GM18951 (cell line): ENCODE data around the gene A3GALT2.

Experiments used
- POLR2A ChIP-seq: IDR thresholded peaks from 4 replicates; pipeline ENCODE4 v1.6.1; 2011; ENCODE audit warnings: mild to moderate bottlenecking; ENCODE audit not compliant: insufficient read length, insufficient read depth; ENCODE audit errors: extremely low read depth
- in situ Hi-C: fragments of 300-500 bp; cut with MboI; formaldehyde crosslinking; loops from one replicate; pipeline ENCODE4 v1.12.0; 2022; ENCODE audit warnings: low sequenced_read_pairs, mixed read lengths, inconsistent platforms; ENCODE audit not compliant: unreplicated experiment

The A3GALT2 gene

DNA sequence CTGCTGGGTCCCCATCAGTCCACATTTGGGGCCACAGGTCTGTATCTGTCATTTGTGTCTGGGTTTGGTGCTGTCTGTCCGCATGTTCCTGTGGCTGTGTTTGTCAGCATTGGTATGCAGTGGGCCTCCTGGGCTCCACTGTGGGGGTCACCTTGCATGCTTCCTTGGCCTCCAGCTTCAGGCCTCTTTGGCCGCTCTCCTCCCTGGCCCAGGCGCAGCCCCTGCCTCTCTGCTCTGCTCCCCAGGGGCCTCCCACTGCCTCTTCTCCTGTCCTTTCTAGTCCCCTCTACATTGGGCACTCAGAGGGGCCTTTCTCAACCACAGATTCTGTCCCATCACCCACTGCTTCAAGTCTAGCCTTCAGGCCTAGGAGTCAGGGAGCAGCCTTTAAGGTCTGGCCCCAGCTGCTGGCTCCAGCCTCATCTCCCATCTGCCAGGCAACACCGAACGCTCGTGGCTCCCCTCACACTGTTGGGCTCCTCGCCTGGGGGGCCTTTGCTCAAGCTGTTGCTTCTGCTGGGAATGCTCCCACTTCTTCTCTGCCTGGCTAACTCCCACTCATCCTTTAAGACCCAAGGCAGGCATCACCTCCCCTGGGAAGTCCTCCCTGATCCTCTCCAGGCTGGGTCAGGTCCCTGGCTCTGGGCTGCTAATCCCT is 50.0 kb downstream of the A3GALT2 start:
- in situ Hi-C loops, result no loop called here
- TF ChIP-seq POLR2A, result no peak

DNA sequence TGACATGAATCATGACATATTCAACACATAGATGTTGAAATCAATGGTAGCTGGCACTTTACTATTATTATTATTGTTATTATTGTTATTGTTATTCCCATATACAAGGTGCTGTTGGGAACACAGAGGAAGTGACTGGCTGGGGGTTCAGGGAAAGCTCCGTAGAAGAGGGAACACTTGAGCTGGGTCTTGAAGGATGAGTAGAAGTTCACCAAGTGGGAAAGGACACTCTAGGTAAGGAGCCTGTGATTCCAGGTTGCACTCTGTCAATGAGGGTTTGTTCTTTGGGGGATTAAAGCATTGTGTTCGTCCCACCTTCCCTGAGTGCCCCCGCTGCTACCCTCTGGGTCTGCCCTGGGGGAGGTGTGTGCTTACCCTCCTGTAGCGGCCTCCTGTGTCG is 50.5 kb downstream of the A3GALT2 start:
- TF ChIP-seq POLR2A, result no peak
- in situ Hi-C loops, result no loop called here

DNA sequence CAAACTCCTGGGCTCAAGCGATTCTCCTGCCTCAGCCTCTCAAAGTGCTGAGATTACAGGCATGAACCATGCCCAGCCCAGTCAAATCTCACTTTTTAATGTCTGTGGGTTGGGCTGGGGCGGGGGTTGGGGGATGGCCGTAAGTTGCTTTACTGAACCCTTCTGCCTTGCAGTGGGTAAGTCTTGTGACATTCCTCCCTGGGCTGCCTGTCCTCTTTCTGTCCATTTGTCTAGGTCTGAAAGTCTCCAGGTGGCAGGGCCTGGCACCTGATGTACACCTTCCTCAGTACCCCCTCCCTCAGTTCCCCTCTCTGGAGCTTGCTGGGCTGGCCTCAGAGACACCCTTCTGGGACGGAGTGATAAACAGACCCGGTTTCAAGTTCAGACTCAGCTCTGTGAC is 51.3 kb downstream of the A3GALT2 start:
- no peak for TF ChIP-seq POLR2A
- in situ Hi-C loops, result no loop called here

DNA sequence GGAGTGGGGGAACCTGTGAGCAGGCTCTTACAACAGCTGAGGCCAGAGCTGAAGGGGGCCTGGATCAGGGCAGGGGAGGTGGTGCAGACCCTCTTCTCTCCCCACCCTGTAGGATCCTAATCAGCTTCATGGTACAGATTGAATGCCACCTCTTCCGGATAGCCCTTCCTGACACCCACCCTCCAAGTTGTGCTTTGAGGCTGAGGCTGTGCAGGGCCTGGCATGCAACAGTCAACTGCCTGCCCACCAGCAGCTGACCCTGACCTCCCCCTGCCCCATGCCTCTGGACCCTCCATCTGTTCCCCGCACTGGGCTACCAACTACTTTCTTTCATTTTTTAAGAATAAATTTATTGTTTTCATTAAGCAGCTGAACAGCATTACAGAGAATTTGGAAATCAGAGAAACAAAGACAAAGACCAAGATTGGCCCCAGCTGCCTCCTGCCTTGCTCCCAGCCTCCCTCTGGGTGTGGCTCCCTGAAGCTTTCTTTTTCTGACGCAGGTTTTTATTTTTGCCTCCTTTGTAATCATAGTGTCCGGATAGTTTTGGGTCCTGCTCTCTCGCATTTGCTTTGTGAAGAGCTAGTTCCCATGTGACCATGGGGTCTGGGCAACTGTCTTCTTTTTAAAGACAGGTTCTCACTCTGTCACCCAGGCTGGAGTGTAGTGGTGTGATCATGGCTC is 51.8 kb downstream of the A3GALT2 start:
- in situ Hi-C loops, result no loop called here

DNA sequence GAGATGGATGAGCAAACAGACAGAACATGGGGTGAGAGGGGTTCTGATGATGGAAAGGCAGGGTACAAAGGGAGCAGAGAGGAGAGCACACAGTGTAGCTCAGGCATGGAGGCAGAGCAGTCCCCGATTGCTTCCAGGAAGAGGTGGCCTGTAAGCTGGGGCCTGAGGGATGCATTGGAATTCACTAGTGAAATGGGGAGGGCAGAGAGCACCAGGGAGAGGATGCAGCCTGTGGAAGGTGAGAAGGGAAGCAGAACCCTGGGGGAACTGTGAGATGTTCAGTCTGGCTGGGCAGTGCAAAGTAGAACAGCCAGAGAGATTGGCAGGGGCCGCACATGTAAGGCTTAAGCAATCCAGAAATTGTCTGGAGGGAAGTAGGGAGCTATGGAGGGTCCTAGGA is 52.4 kb downstream of the A3GALT2 start:
- in situ Hi-C loops, result no loop called here
- TF ChIP-seq POLR2A, result no peak

More for the DNA sequence above, 51.8 kb downstream of the A3GALT2 start:
- no peak for TF ChIP-seq POLR2A

DNA sequence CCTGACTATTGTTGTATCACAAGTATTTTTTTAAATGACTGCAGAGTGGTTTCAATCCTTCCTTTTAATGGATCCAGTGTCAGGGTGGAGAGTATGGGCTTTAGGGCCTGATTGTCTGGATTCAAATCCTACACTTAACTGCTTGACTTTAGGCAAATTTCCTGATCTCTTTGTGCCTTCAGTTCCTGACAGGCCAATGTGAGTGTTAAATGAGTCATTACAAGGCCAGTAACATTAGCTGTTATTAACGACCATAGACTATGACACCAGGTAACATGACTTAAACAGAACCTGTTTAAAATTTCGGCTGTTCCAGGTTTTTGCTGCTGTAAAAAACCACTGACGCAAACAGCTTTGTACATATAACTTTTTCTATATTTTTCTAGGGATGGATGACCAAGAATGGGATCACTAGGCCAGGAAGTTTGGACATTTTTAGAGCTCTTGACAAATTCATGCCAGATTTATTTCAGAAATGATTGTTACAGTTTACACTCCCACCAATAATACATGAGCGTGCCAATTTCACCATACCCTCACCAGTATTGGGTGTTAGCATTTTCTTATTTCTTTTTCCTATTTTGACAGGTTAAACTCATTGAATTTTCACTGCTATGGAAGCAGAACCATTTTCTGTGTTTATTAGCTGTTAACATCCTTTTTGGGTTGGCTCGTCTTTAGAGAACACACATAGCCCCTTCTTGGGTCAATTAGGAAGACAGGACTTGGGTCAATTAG is 53.3 kb downstream of the A3GALT2 start:
- in situ Hi-C loops, result no loop called here
- no peak for TF ChIP-seq POLR2A

DNA sequence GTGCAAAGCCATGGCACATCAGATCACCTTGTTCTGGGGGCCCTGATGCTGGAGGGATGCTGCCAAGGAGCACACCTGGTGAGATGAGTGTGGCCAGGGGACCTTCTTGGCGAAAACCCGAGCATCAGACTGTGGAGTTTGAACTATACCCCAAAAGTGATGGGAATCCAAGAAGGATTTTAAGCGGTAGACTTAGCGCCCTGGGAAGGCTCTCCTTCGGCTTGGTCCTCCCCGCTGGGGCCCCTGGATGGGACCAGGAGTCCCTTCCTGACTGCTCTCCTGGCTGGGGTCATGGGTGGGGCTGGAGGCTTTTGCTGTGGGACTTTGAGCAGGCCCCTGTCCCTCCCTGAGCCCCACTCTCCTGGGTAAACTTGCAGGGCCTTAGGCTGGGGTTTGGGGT is 54.1 kb downstream of the A3GALT2 start:
- no peak for TF ChIP-seq POLR2A
- in situ Hi-C loops, result no loop called here

DNA sequence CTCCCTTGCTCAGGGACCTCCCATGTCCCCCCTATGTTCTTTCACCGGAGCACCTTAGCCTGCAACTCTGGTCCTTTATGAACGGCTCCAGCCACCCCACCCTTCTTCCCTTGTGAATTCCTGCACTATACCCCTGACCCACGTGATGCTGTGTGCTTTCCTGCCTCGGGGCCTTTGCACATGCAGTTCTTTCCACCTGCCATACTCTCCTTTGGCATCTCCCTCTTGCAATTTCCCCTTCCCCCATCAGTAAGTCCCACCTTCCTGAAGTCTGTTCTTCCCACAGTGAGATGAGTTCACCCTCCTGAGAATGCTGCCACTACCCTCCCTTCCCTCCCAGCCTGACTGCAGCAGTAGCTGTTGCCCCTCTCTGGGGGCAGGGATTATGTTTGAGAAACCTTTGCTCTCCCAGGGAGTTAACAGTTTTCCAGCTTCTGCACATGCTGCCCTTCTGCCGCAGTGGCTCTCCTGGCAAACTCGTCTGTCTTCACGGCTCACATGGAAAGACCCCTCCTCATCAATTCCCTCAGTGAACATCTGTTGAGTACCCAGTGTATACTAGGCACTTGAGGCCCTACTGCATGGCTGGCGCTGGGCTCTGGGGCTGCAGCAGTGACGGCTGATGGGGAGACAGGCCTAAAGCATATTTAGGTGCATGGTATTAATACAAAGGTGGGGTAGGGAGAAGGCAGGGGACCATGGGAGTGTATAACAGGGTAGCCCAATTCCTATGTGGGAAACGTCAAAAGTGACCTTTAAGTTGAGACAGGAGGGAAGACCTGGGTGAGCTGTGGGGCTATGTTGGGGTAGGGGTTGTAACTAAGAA is 54.9 kb downstream of the A3GALT2 start:
- in situ Hi-C loops, result no loop called here
- TF ChIP-seq POLR2A, result no peak

DNA sequence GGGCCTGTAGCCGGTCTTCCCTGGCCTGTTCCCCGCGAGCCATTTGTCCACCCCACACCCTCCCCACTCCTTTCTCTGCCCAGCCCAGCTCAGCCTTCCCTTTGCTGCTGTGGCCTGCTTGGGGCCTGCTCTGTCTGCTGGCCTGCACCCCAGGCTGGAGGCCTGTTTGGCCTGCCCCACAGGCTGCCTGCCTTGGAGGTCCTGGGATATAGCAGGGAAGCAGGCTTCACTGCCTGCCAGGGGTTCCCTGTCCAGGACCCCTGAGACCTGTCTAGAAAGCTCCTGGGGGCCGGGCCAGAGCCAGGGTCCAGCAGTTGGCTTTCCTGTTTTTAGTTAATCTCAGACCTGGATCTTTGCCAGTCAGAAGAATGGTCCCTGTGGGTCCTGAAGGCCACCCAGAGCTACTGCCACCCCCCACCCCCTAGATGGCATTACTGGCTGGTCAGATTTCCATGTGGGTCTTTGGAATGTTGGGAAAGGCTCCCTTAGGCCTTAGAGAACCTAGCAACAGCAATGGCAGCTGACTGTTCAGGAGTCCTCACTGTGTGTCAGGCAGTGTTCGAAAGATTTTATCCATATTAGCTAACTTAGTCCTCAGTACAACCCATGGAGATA is 56.9 kb downstream of the A3GALT2 start:
- TF ChIP-seq POLR2A, result no peak
- in situ Hi-C loops, result no loop called here

DNA sequence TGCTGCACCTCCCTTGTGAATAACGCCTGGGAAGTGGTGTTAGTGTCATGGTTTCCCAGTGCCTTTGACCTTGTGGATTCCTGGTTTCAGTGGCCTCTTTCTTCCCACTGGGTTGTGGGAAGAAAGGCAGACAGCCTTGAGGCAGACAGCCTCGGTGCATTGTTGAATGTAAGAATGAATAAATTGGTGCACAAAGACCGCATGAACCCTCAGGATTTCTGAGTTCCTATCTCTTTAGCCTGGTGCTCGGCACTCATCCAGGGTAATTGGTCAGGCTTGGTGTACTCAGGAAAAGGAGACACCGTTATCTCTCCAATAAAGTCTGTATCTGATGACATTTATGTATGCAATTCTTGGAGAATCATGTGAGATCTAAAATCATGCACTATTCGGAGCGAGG is 59.6 kb downstream of the A3GALT2 start:
- in situ Hi-C loops, result no loop called here
- no peak for TF ChIP-seq POLR2A

DNA sequence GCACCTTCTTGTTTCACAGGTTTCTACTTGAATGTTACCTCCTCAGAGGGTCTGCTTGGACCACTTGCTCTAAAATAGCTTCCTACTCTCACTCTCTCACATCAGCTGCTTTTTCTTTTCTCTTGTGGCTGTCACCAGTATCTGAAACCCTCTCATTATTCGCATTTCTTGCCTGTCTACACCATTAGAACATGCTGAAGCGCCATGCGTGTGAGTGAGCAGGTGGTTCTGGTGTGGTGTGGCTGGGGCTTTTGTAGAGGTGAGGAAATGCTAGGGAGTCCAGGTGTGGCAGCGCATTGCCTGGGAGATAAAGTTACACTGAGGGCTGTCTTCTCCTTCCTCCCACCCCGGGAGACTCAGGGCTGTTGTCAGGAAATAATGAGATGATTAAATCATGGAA is 60.5 kb downstream of the A3GALT2 start:
- in situ Hi-C loops, result no loop called here
- TF ChIP-seq POLR2A, result no peak

DNA sequence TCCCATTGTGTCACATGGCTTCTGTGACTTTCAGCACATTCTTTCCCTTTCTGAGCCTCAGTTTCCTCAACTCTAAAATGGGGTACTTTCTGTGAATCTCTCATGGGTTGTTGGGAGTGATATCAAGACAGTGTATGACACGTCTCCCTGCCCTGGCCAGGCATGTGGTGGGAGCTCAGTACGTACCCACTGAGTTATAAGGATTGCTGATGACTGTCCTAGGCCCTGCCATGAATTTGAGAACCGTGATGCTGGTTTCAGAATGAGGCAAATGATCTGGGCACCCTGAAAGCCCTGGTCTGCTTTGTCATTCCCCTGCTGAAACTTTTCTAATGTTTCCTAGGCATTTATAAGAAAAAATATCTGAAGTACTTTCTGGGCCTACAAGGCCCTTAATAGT is 61.0 kb downstream of the A3GALT2 start:
- in situ Hi-C loops, result no loop called here

More for the DNA sequence above, 61.0 kb downstream of the A3GALT2 start:
- no peak for TF ChIP-seq POLR2A
